Measurements from ENCODE around the gene C16orf86. TPM values are rescaled to one million over a fixed set of nuclear protein-coding genes. Genes with fewer than 3 reads are reported as not detected.

Gene C16orf86
- total and polyA plus RNA-seq, 2 of the 8 experiments (the other 6 are each of a cell fraction or from before 2014, with no cell fraction given) = 1.4 to 2.3 TPM

- TF ChIP-seq RAD21 (IDR thresholded peaks at IDR 0.05 in 1 of 2, conservative IDR thresholded peaks at IDR 0.05 in 1 of 2; ENCODE audit: low read depth in 2 of 2, low read length in 2 of 2) (no peak), SIX5 (IDR thresholded peaks at IDR 0.05; ENCODE audit: low read depth, low read length) (no peak), SP1 (IDR thresholded peaks at IDR 0.05; ENCODE audit: low read depth, low read length) (no peak), CBX8 (IDR thresholded peaks at IDR 0.05; ENCODE audit: borderline replicate concordance, low read depth, low read length) (no peak), BRCA1 (IDR thresholded peaks at IDR 0.05; ENCODE audit: low read depth, low read length) (no peak)
These were observed 3.0 kb downstream of the C16orf86 start (continued) for GRCh38 chr16:67669499-67670101.

All from H1 (cell line).